HPDE6-E6E7 (cell line): ENCODE measurements around the gene CMTM5.

ENCODE experiments used
- DNase-seq: peaks from one replicate; pipeline ENCODE4 v3.0.0; 2011; ENCODE audit warnings: missing footprints; ENCODE audit errors: extremely low spot score

The CMTM5 gene

GRCh38 chr14:23358042-23358441, 18.8 kb upstream of the CMTM5 start:
- DNase-seq = no peak

GRCh38 chr14:23358553-23359166, 18.2 kb upstream of the CMTM5 start:
- DNase-seq = no peak

- no peak for DNase-seq
These were observed 17.6 kb upstream of the CMTM5 start for GRCh38 chr14:23359167-23359626.

- DNase-seq = no peak
These were observed 17.0 kb upstream of the CMTM5 start for GRCh38 chr14:23359722-23360447.

- DNase-seq = no peak
These were observed 16.4 kb upstream of the CMTM5 start for GRCh38 chr14:23360496-23360895.

- DNase-seq = no peak
These were observed 15.5 kb upstream of the CMTM5 start for GRCh38 chr14:23361320-23361719.

- no peak for DNase-seq
These were observed 15.1 kb upstream of the CMTM5 start for GRCh38 chr14:23361763-23362162.

- no peak for DNase-seq
These were observed 14.6 kb upstream of the CMTM5 start for GRCh38 chr14:23362200-23362599.

GRCh38 chr14:23364164-23365035, 12.4 kb upstream of the CMTM5 start:
- DNase-seq = no peak

GRCh38 chr14:23365036-23365731, 11.7 kb upstream of the CMTM5 start, which contains the start of gene EFS:
TSS of gene EFS (minus strand) at chr14:23365172. CDS start at chr14:23365025, 147 bp downstream.
- peak; percentile 54 for DNase-seq

- DNase-seq = peak; percentile 80
These were observed 11.0 kb upstream of the CMTM5 start for GRCh38 chr14:23365732-23366425.

- peak; percentile 95 for DNase-seq
These were observed 10.4 kb upstream of the CMTM5 start for GRCh38 chr14:23366426-23366921.

GRCh38 chr14:23370221-23370620, 6.6 kb upstream of the CMTM5 start:
- DNase-seq = no peak

GRCh38 chr14:23371865-23372264, 5.0 kb upstream of the CMTM5 start:
- DNase-seq = no peak

- no peak for DNase-seq
These were observed 4.3 kb upstream of the CMTM5 start, which contains the start of gene IL25 for GRCh38 chr14:23372509-23372908. TSS of gene IL25 (plus strand) at chr14:23372809.

GRCh38 chr14:23373041-23373440, 3.8 kb upstream of the CMTM5 start:
- DNase-seq = no peak

- no peak for DNase-seq
These were observed 1.2 kb upstream of the CMTM5 start for GRCh38 chr14:23375527-23376251.

- DNase-seq = no peak
These were observed 328 bp downstream of the CMTM5 start for GRCh38 chr14:23377198-23377550.

- no peak for DNase-seq
These were observed 1.0 kb downstream of the CMTM5 start for GRCh38 chr14:23377573-23378563.
